Measurements from ENCODE around the gene RANBP17.

The RANBP17 gene

GRCh38 chr5:171317230-171317629 is 455.4 kb downstream of the RANBP17 start:
- DNase-seq (ENCODE audit: low read depth), result no peak

GRCh38 chr5:171318026-171318425 is 456.2 kb downstream of the RANBP17 start:
- DNase-seq (ENCODE audit: low read depth), result no peak

- no peak for DNase-seq (ENCODE audit: low read depth)
Measured at GRCh38 chr5:171321447-171321846, 459.6 kb downstream of the RANBP17 start.

- no peak for DNase-seq (ENCODE audit: low read depth)
Measured at GRCh38 chr5:171322527-171322926, 460.7 kb downstream of the RANBP17 start.

GRCh38 chr5:171323007-171323406 is 461.2 kb downstream of the RANBP17 start:
- DNase-seq (ENCODE audit: low read depth), result no peak

GRCh38 chr5:171323806-171324632 is 462.2 kb downstream of the RANBP17 start:
- DNase-seq (ENCODE audit: low read depth), result no peak

- no peak for DNase-seq (ENCODE audit: low read depth)
Measured at GRCh38 chr5:171330021-171330420, 468.2 kb downstream of the RANBP17 start.

- DNase-seq (ENCODE audit: low read depth), result no peak
Measured at GRCh38 chr5:171335616-171336015, 473.8 kb downstream of the RANBP17 start.

- no peak for DNase-seq (ENCODE audit: low read depth)
Measured at GRCh38 chr5:171336521-171337209, 474.8 kb downstream of the RANBP17 start.

- DNase-seq (ENCODE audit: low read depth), result no peak
Measured at GRCh38 chr5:171337210-171337569, 475.4 kb downstream of the RANBP17 start.

- no peak for DNase-seq (ENCODE audit: low read depth)
Measured at GRCh38 chr5:171340042-171340441, 478.2 kb downstream of the RANBP17 start.

GRCh38 chr5:171340491-171340890 is 478.7 kb downstream of the RANBP17 start:
- DNase-seq (ENCODE audit: low read depth), result no peak

GRCh38 chr5:171342362-171343111 is 480.7 kb downstream of the RANBP17 start:
- DNase-seq (ENCODE audit: low read depth), result no peak

GRCh38 chr5:171344936-171345608 is 483.3 kb downstream of the RANBP17 start:
- no peak for DNase-seq (ENCODE audit: low read depth)
